ENCODE measurements around the gene C5orf63. TPM values are rescaled to one million over a fixed set of nuclear protein-coding genes. Genes with fewer than 3 reads are reported as not detected.
"Not testable (repeated sequence)": the region's sequence is repeated elsewhere in the genome, so short reads cannot be mapped to it uniquely, and the experiment has no call there.

The C5orf63 gene
- total RNA-seq: 0.46 to 0.77 TPM (median 0.50 TPM) in 3 replicates
- long read RNA-seq, partial matches to known transcripts: 1 of 1 reads
- long read RNA-seq, other reads (novel, unspliced or antisense): 0 of 1 reads

- no peaks in the 10 kb centered on the region for H3K27me3 Mint-ChIP-seq (ENCODE audit: low read depth)
- peak within 1 kb of the TSS; percentile 75 for H3K4me3 Mint-ChIP-seq (ENCODE audit: unreplicated experiment)
- no peak within 1 kb of the TSS for H3K27ac Mint-ChIP-seq (ENCODE audit: unreplicated experiment)
- peak; percentile 88 for DNase-seq (ENCODE audit: low spot score)
- no peaks in the 10 kb centered on the region for H3K36me3 Mint-ChIP-seq (ENCODE audit: low read depth)
- H3K9me3 Mint-ChIP-seq (ENCODE audit: low read depth): no peaks in the 10 kb centered on the region
- TF ChIP-seq CTCF (IDR thresholded peaks at IDR 0.05): no peak
- H3K4me1 Mint-ChIP-seq (ENCODE audit: low read depth): peaks cover 31% of the 10 kb centered on the region
Measured at GRCh38 chr5:127072861-127073846, at the start of gene C5orf63. C5orf63 (minus strand) TSS chr5:127073502; CDS start chr5:127058995, 14,507 bp downstream.

- DNase-seq (ENCODE audit: low spot score): no peak
- Mint-ChIP-seq H3K27me3 (ENCODE audit: low read depth) (peaks cover 5% of the 10 kb centered on the region), H3K27ac (ENCODE audit: unreplicated experiment) (no peak overlapping the region), H3K9me3 (ENCODE audit: low read depth) (peaks cover 28% of the 10 kb centered on the region), H3K36me3 (ENCODE audit: low read depth) (peaks cover 2% of the 10 kb centered on the region), H3K4me1 (ENCODE audit: low read depth) (no peaks in the 10 kb centered on the region), H3K4me3 (ENCODE audit: unreplicated experiment) (no peak overlapping the region)
- TF ChIP-seq CTCF (IDR thresholded peaks at IDR 0.05): no peak
Measured at GRCh38 chr5:127112347-127112864, 39.1 kb upstream of the C5orf63 start.

- no peak overlapping the region for H3K27ac Mint-ChIP-seq (ENCODE audit: unreplicated experiment)
- peaks cover 5% of the 10 kb centered on the region for H3K27me3 Mint-ChIP-seq (ENCODE audit: low read depth)
- TF ChIP-seq CTCF (IDR thresholded peaks at IDR 0.05): no peak
- H3K36me3 Mint-ChIP-seq (ENCODE audit: low read depth): peaks cover 4% of the 10 kb centered on the region
- H3K4me1 Mint-ChIP-seq (ENCODE audit: low read depth): no peaks in the 10 kb centered on the region
- DNase-seq (ENCODE audit: low spot score): no peak
- no peak overlapping the region for H3K4me3 Mint-ChIP-seq (ENCODE audit: unreplicated experiment)
- peaks cover 32% of the 10 kb centered on the region for H3K9me3 Mint-ChIP-seq (ENCODE audit: low read depth)
Measured at GRCh38 chr5:127111112-127111511, 37.8 kb upstream of the C5orf63 start.

GRCh38 chr5:127108624-127109260, 35.4 kb upstream of the C5orf63 start:
- H3K36me3 Mint-ChIP-seq (ENCODE audit: low read depth); H3K4me1 Mint-ChIP-seq (ENCODE audit: low read depth); H3K27ac Mint-ChIP-seq (ENCODE audit: unreplicated experiment); H3K4me3 Mint-ChIP-seq (ENCODE audit: unreplicated experiment); DNase-seq (ENCODE audit: low spot score); H3K27me3 Mint-ChIP-seq (ENCODE audit: low read depth): not testable (repeated sequence)
- H3K9me3 Mint-ChIP-seq (ENCODE audit: low read depth): peaks cover 34% of the 10 kb centered on the region

- no peak for TF ChIP-seq CTCF (IDR thresholded peaks at IDR 0.05)
- Mint-ChIP-seq H3K4me3 (ENCODE audit: unreplicated experiment) (no peak overlapping the region), H3K27me3 (ENCODE audit: low read depth) (no peaks in the 10 kb centered on the region), H3K9me3 (ENCODE audit: low read depth) (peaks cover 5% of the 10 kb centered on the region), H3K27ac (ENCODE audit: unreplicated experiment) (no peak overlapping the region), H3K36me3 (ENCODE audit: low read depth) (peaks cover 2% of the 10 kb centered on the region), H3K4me1 (ENCODE audit: low read depth) (peaks cover 4% of the 10 kb centered on the region)
- no peak for DNase-seq (ENCODE audit: low spot score)
Measured at GRCh38 chr5:127101935-127102334, 28.6 kb upstream of the C5orf63 start.
